ENCODE data around the gene RGS9. TPM values are rescaled to one million over a fixed set of nuclear protein-coding genes. Genes with fewer than 3 reads are reported as not detected.
A peak's percentile ranks its signal among the peaks of the same experiment; 100 is the strongest.
"Not testable (repeated sequence)": the region's sequence is repeated elsewhere in the genome, so short reads cannot be mapped to it uniquely, and the experiment has no call there.

The RGS9 gene
- total RNA-seq, 1 donor from 2014 or later, result 1.7 TPM

GRCh38 chr17:65183736-65184135 is 46.6 kb downstream of the RGS9 start:
- DNase-seq, result no peak

GRCh38 chr17:65184235-65184959 is 47.2 kb downstream of the RGS9 start:
- no peak for DNase-seq

DNA sequence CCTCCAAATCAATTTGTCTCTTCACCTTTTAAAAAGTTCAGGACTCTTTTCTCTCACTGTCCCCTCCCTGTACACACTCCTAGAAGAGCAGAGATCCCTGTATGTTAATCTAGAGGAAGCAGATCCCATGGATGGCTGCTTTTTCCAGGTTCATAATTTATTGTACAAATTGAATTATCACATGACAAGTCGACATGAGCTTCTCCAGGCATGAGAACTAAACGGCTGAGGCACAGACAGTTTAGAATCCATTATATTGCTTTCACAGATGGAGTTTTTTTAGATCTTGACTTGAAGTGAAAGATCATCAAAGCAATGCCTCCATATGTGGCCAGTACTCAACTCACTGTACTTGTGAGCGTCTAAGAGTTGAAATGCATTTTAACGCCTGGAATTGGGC is 47.9 kb downstream of the RGS9 start:
- no peak for DNase-seq

GRCh38 chr17:65185668-65186382 is 48.7 kb downstream of the RGS9 start:
- DNase-seq, result no peak

- no peak for DNase-seq
These were observed 53.4 kb downstream of the RGS9 start for GRCh38 chr17:65190467-65191097.

- DNase-seq, result no peak
These were observed 54.9 kb downstream of the RGS9 start for GRCh38 chr17:65191811-65192740.

DNA sequence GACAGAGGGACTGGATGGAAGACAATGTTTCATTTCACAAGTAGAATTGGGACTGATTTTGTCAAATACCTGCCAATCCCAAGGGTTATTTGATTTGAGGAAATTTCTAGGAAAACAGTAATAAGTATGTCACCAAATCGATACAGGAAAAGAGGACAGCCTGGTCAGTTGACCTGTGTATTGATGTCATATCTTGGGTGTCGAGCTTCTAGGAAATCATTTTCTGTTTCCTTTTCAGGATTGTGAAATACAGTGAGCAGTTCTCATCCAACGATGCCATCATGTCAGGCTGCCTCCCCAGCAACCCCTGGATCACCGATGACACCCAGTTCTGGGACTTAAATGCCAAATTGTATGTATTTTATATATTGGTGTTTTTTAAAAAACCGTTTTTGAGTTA is 56.1 kb downstream of the RGS9 start:
- DNase-seq, result no peak

GRCh38 chr17:65193716-65194293 is 56.6 kb downstream of the RGS9 start:
- no peak for DNase-seq

- DNase-seq, result no peak
These were observed 57.6 kb downstream of the RGS9 start for GRCh38 chr17:65194670-65195334.

- DNase-seq, result no peak
These were observed 58.5 kb downstream of the RGS9 start for GRCh38 chr17:65195716-65196115.

DNA sequence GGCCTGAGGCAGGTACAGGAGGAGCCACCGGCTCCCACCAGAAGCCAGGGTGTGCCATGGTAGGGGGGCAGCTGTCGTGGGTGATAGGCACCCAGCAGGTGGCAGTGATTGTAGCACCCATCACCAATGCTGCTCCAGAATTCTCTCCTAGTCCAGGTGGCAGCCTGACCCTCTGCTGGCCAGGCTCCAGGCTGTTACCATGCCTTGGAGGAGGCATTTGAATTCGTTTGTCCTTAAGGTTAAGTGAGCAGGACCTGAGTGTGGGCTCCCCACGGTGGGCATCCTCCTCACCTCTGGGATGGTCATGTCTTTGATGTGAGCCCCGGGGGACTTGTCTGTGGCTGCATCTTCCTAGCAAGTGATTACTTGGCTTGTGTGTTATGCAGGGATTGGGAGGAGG is 59.4 kb downstream of the RGS9 start:
- no peak for DNase-seq

DNA sequence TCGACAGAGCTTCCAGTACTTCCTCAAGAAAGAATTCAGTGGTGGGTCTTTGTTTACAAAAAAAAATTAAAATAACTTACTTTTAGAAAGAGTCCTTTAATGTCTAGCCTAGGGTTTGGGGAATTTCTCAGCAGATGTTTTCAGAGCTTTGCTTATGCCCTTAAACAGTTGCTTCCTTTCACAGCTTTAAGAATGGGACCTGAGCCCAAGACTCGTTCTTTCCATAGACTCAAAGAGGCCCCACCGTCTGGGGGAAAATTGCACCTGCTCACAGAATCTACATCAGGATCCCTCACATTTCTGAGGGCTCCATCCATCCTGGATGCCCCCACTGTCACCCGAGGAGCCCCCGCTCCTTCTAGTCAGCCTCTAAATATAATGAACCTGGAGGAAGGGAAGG is 60.0 kb downstream of the RGS9 start:
- peak; percentile 76 for DNase-seq

DNA sequence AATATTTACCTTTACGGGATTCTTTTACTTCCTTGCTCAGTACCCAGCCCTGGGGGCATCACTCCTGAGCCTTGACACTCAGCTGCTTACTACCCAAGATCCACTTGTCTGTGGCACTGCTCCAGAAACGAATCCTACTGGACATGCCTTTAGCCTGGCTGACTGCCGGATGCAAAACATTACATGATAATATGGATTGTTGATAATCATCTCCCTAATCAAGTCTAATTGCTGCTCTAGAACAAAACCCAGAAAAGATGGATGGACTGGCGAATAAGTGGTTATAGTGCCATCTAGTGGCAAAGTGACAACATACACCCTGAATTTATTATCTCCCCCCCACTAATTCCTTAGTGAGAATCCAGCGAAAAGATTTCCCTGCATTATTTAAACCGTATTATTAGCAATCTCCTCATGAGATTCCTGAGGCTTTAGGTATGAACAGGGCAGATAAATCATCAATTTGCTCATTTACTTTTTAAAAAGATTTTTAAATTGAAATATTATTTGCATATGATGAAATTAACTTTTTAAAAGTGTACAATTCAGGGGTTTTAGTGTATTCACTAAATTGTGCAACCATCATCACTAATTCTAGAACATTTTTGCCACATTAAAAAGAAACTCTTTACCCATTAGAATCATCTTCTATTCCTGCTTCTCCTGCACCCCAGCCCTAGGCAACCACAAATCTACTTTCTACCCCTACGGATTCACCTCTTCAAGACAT is 61.6 kb downstream of the RGS9 start:
- peak; percentile 73 for DNase-seq

DNA sequence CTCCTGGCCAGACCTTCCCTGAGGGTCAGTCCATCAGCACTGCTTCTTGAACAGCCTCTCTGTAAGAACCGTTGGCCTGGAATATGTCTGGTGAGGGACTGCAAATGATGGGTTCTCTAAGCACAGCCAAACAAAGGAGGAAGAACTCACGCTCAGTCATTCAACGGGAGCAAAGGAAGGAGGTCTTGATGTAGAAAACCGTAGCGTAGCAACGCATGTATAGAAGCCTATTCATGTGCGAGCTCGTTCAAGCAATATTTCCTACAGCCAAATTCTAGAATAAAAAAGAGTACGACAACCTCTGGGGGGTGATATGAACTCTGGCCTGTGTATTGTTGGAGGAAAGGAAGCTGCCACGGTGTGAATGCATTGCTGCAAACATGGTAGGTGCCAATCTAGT is 64.2 kb downstream of the RGS9 start:
- DNase-seq, result no peak

DNA sequence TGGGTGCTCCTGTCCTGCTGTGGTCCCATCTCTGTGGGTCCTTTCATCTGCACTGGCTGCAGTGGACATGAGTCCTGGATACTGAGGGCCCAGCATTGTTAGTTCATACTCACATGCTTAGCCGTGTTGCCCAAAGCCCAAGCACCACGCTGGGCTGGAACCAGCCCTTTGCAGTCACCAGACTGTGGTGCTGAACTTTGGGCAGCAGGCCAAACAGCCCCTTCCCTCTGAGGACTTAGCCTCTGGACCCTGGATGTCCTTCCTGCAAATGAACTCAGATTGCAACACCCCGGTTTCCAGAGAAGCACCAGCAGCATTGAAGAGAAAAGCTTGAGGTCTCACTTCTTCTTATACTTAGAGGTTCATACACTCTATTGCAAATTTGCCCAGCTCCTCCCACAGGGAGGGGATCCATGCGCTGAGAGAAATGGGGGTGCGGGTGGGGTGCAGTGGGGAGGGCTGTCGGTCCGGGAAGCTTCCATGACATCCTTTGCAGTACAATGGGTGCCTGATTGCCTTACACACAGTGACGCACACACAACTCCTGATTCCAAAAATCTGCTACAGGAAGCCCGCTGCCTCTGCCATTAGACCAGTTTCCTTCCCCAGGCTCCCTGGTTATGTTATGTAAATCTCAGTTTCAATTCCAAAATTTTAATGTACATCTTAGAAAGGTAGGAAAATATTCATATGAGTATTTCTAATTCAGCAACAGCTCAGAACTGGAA is 65.8 kb downstream of the RGS9 start:
- DNase-seq, result no peak

- DNase-seq, result no peak
These were observed 66.8 kb downstream of the RGS9 start for GRCh38 chr17:65204001-65204400.

DNA sequence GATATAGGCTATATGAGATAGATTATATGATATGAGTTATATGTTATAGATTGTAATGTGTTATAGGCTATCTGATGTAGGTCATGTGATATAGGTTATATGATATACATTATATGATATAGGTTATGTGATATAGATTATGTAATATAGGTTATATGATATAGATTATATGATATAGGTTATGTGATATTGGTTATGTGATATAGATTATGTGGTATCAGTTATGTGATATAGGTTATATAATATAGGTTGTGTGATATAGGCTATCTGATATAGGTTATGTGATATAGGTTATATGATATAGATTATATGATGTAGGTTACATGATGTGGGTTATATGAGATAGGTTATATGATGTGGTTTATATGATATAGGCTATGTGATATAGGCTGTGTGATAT is 68.5 kb downstream of the RGS9 start:
- no peak for DNase-seq

GRCh38 chr17:65207448-65207847 is 70.3 kb downstream of the RGS9 start:
- DNase-seq, result not testable (repeated sequence)

GRCh38 chr17:65208717-65209116 is 71.5 kb downstream of the RGS9 start:
- DNase-seq, result no peak

DNA sequence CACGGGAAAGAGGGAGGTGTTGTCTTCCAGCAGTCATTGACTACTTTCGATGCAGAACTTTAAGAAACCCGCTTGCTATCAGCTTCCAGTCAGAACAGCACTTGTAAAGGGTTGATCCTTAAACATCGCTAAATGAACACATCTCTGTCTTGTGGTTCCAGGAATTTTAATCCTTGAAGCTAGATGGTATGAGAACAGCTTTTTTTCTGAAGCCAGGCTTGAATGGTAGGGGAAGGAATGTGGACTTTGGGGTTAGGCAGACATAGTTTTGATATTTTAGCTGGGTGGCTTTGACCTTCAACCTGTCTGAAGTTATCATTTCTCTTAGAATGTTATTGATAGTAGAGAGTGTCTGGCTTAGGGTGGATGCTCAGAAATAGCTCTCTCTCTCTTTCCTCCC is 81.1 kb downstream of the RGS9 start:
- DNase-seq, result no peak
